Smooth muscle cell (in vitro differentiated cells): Measurements from ENCODE around the gene CHSY1. TPM values are rescaled to one million over a fixed set of nuclear protein-coding genes. Genes with fewer than 3 reads are reported as not detected.

Source experiments
- DNase-seq: peaks from one replicate; lab custom pipeline; 2025; ENCODE audit not compliant: unreplicated experiment; lab: John Stamatoyannopoulos, UW
- H2AFZ ChIP-seq: fragments of 200-600 bp; sonication (generic); 2 replicates; pipeline ENCODE4 v1.6.0; 2016; ENCODE audit warnings: antibody characterized with exemption, low read depth, mild to moderate bottlenecking
- H3F3A ChIP-seq: fragments of 200-600 bp; sonication (generic); 2 replicates; pipeline ENCODE4 v1.6.0; 2017; ENCODE audit warnings: antibody characterized with exemption, low read depth
- H3K27ac ChIP-seq: fragments of 200-600 bp; sonication (generic); 2 replicates; pipeline ENCODE4 v1.5.1; 2016; ENCODE audit warnings: low read depth, mild to moderate bottlenecking
- H3K27me3 ChIP-seq: fragments of 200-600 bp; sonication (generic); 2 replicates; pipeline ENCODE4 v1.6.1; 2016; ENCODE audit warnings: low read depth, mild to moderate bottlenecking
- H3K36me3 ChIP-seq: fragments of 200-600 bp; sonication (generic); 2 replicates; pipeline ENCODE4 v1.5.1; 2016; ENCODE audit warnings: low read depth
- H3K4me1 ChIP-seq: fragments of 200-600 bp; sonication (generic); 2 replicates; pipeline ENCODE4 v1.5.1; 2016; ENCODE audit warnings: low read depth
- H3K4me2 ChIP-seq: fragments of 200-600 bp; sonication (generic); 2 replicates; pipeline ENCODE4 v1.6.0; 2016; ENCODE audit warnings: mild to moderate bottlenecking
- H3K4me3 ChIP-seq: fragments of 200-600 bp; sonication (generic); 2 replicates; pipeline ENCODE4 v1.5.1; 2016; ENCODE audit warnings: mild to moderate bottlenecking
- H3K79me2 ChIP-seq: fragments of 200-600 bp; sonication (generic); 2 replicates; pipeline ENCODE4 v1.6.0; 2016; ENCODE audit warnings: low read depth, mild to moderate bottlenecking
- H3K9ac ChIP-seq: fragments of 200-600 bp; sonication (generic); 2 replicates; pipeline ENCODE4 v1.6.0; 2016; ENCODE audit warnings: low read depth
- H3K9me3 ChIP-seq: fragments of 200-600 bp; sonication (generic); replicated peaks from 2 replicates; pipeline ENCODE4 v1.5.1; 2016; ENCODE audit warnings: low read depth
- H4K20me1 ChIP-seq: fragments of 200-600 bp; sonication (generic); 2 replicates; pipeline ENCODE4 v1.6.0; 2016; ENCODE audit warnings: low read depth
- CTCF ChIP-seq: fragments of 200-600 bp; sonication (generic); IDR thresholded peaks from 2 replicates; pipeline ENCODE4 v1.5.1; 2017; ENCODE audit warnings: borderline replicate concordance, mild to moderate bottlenecking, antibody characterized with exemption; ENCODE audit not compliant: insufficient read depth, poor library complexity, severe bottlenecking
- WGBS: methylation state at CpG from one replicate; pipeline ENCODE4 v1.1.7; 2016; ENCODE audit warnings: low lambda C conversion rate; 5-methylcytosine and 5-hydroxymethylcytosine counted together
- polyA plus RNA-seq: library from polyadenylated mRNA; unstranded; fragments of >200 nt; fragmentation: Nextera tagmentation; extraction: Ambion mirVana; gene quantifications from 2 replicates; pipeline ENCODE4 v1.2.1, GENCODE V29; 2016
- total RNA-seq: library from RNA; depleted of rRNA; stranded (reverse); fragments of >200 nt; gene quantifications from 2 replicates; pipeline ENCODE4 v1.2.3, GENCODE V29; 2014

Gene CHSY1
- total and polyA plus RNA-seq, 2 experiments from 2014 or later = 106 to 123 TPM

- no peak overlapping the region for H3K4me3 ChIP-seq
- H3F3A ChIP-seq = peaks cover 36% of the 10 kb centered on the region
- H3K9ac ChIP-seq = no peak overlapping the region
- H3K27me3 ChIP-seq = no peaks in the 10 kb centered on the region
- H3K79me2 ChIP-seq = peaks cover 99% of the 10 kb centered on the region
- peak overlapping the region; percentile 81 for H3K27ac ChIP-seq
- no peak for TF ChIP-seq CTCF
- no peaks in the 10 kb centered on the region for H3K36me3 ChIP-seq
- H4K20me1 ChIP-seq = peaks cover 99% of the 10 kb centered on the region
- DNase-seq = no peak
- no peaks in the 10 kb centered on the region for H3K9me3 ChIP-seq
- peaks cover 17% of the 10 kb centered on the region for H3K4me1 ChIP-seq
- no peak overlapping the region for H2AFZ ChIP-seq
- 45% methylated on average over 5 of the region's 5 CpGs for WGBS
- H3K4me2 ChIP-seq = no peak overlapping the region
Observed at GRCh38 chr15:101225658-101226057, 26.2 kb downstream of the CHSY1 start.

- H3K27me3 ChIP-seq = no peaks in the 10 kb centered on the region
- H4K20me1 ChIP-seq = peaks cover 99% of the 10 kb centered on the region
- TF ChIP-seq CTCF = no peak
- no peaks in the 10 kb centered on the region for H3K9me3 ChIP-seq
- WGBS = 18% methylated on average over 4 of the region's 4 CpGs
- H3K36me3 ChIP-seq = no peaks in the 10 kb centered on the region
- peaks cover 11% of the 10 kb centered on the region for H3K4me1 ChIP-seq
- peak overlapping the region; percentile 62 for H3K4me2 ChIP-seq
- H3F3A ChIP-seq = peaks cover 39% of the 10 kb centered on the region
- peaks cover 99% of the 10 kb centered on the region for H3K79me2 ChIP-seq
- DNase-seq = no peak
- peak overlapping the region; percentile 81 for H3K27ac ChIP-seq
- H3K9ac ChIP-seq = no peak overlapping the region
- H2AFZ ChIP-seq = no peak overlapping the region
- no peak overlapping the region for H3K4me3 ChIP-seq
Observed at GRCh38 chr15:101221902-101222301, 29.9 kb downstream of the CHSY1 start.

- no peak for TF ChIP-seq CTCF
- Histone ChIP-seq H3K4me3 (no peak overlapping the region), H3F3A (peaks cover 45% of the 10 kb centered on the region), H3K27me3 (no peaks in the 10 kb centered on the region), H3K4me1 (peaks cover 11% of the 10 kb centered on the region), H2AFZ (no peak overlapping the region), H4K20me1 (peaks cover 99% of the 10 kb centered on the region), H3K27ac (peak overlapping the region; percentile 61), H3K79me2 (peaks cover 99% of the 10 kb centered on the region), H3K4me2 (no peak overlapping the region), H3K36me3 (no peaks in the 10 kb centered on the region), H3K9ac (no peak overlapping the region), H3K9me3 (no peaks in the 10 kb centered on the region)
- no peak for DNase-seq
- 87% methylated on average over 2 of the region's 2 CpGs for WGBS
Observed at GRCh38 chr15:101220060-101220459, 31.8 kb downstream of the CHSY1 start.

- peaks cover 97% of the 10 kb centered on the region for H4K20me1 ChIP-seq
- H2AFZ ChIP-seq = no peak overlapping the region
- peak overlapping the region; percentile 61 for H3K27ac ChIP-seq
- H3F3A ChIP-seq = peaks cover 42% of the 10 kb centered on the region
- H3K4me1 ChIP-seq = peaks cover 11% of the 10 kb centered on the region
- H3K4me3 ChIP-seq = no peak overlapping the region
- no peaks in the 10 kb centered on the region for H3K27me3 ChIP-seq
- TF ChIP-seq CTCF = no peak
- H3K9me3 ChIP-seq = no peaks in the 10 kb centered on the region
- no peaks in the 10 kb centered on the region for H3K36me3 ChIP-seq
- DNase-seq = no peak
- peak overlapping the region; percentile 25 for H3K9ac ChIP-seq
- H3K79me2 ChIP-seq = peaks cover 97% of the 10 kb centered on the region
- 61% methylated on average over 6 of the region's 6 CpGs for WGBS
- no peak overlapping the region for H3K4me2 ChIP-seq
Observed at GRCh38 chr15:101219441-101219840, 32.4 kb downstream of the CHSY1 start.
